Measurements from ENCODE around the gene TMOD2.

The TMOD2 gene

GRCh38 chr15:51718746-51719145 lies 32.7 kb upstream of the TMOD2 start:
- H3K4me1 ChIP-seq (ENCODE audit: insufficient read depth, poor library complexity, severe bottlenecking): no peaks in the 10 kb centered on the region
- ATAC-seq (ENCODE audit: low read depth) (no peak), DNase-seq (ENCODE audit: low spot score) (no peak)
- H3K4me3 ChIP-seq (ENCODE audit: severe bottlenecking): no peak overlapping the region
- no peak for TF ChIP-seq CTCF (IDR thresholded peaks at IDR 0.05; ENCODE audit: poor library complexity, severe bottlenecking)
- no peak overlapping the region for H3K27ac ChIP-seq (ENCODE audit: poor library complexity, severe bottlenecking)
- H3K27me3 ChIP-seq (ENCODE audit: insufficient read depth, poor library complexity, severe bottlenecking): no peaks in the 10 kb centered on the region
- H3K9me3 ChIP-seq (ENCODE audit: severe bottlenecking): no peaks in the 10 kb centered on the region
- H3K36me3 ChIP-seq (ENCODE audit: low read depth): peaks cover 12% of the 10 kb centered on the region; the same call in 1 of the 2 replicates

GRCh38 chr15:51720201-51720995 lies 31.0 kb upstream of the TMOD2 start:
- H3K27me3 ChIP-seq (ENCODE audit: insufficient read depth, poor library complexity, severe bottlenecking): no peaks in the 10 kb centered on the region
- no peak for ATAC-seq (ENCODE audit: low read depth)
- DNase-seq (ENCODE audit: low spot score): no peak
- H3K27ac ChIP-seq (ENCODE audit: poor library complexity, severe bottlenecking): no peak overlapping the region
- H3K4me1 ChIP-seq (ENCODE audit: insufficient read depth, poor library complexity, severe bottlenecking): no peaks in the 10 kb centered on the region
- H3K36me3 ChIP-seq (ENCODE audit: low read depth): peaks cover 12% of the 10 kb centered on the region; the same call in 1 of the 2 replicates
- TF ChIP-seq CTCF (IDR thresholded peaks at IDR 0.05; ENCODE audit: poor library complexity, severe bottlenecking): no peak
- no peaks in the 10 kb centered on the region for H3K9me3 ChIP-seq (ENCODE audit: severe bottlenecking)
- H3K4me3 ChIP-seq (ENCODE audit: severe bottlenecking): no peak overlapping the region

GRCh38 chr15:51721199-51721960 lies 30.0 kb upstream of the TMOD2 start:
- Histone ChIP-seq H3K36me3 (ENCODE audit: low read depth) (peaks cover 12% of the 10 kb centered on the region; the same call in 1 of the 2 replicates), H3K4me3 (ENCODE audit: severe bottlenecking) (no peak overlapping the region), H3K27ac (ENCODE audit: poor library complexity, severe bottlenecking) (no peak overlapping the region), H3K27me3 (ENCODE audit: insufficient read depth, poor library complexity, severe bottlenecking) (no peaks in the 10 kb centered on the region), H3K4me1 (ENCODE audit: insufficient read depth, poor library complexity, severe bottlenecking) (peaks cover 7% of the 10 kb centered on the region), H3K9me3 (ENCODE audit: severe bottlenecking) (no peaks in the 10 kb centered on the region)
- TF ChIP-seq CTCF (IDR thresholded peaks at IDR 0.05; ENCODE audit: poor library complexity, severe bottlenecking): no peak
- DNase-seq (ENCODE audit: low spot score) (no peak), ATAC-seq (ENCODE audit: low read depth) (no peak)

GRCh38 chr15:51724199-51724598 lies 27.2 kb upstream of the TMOD2 start:
- ATAC-seq (ENCODE audit: low read depth) (no peak), DNase-seq (ENCODE audit: low spot score) (no peak)
- Histone ChIP-seq H3K4me3 (ENCODE audit: severe bottlenecking) (no peak overlapping the region), H3K27ac (ENCODE audit: poor library complexity, severe bottlenecking) (no peak overlapping the region), H3K4me1 (ENCODE audit: insufficient read depth, poor library complexity, severe bottlenecking) (peaks cover 12% of the 10 kb centered on the region), H3K36me3 (ENCODE audit: low read depth) (peaks cover 12% of the 10 kb centered on the region; the same call in 1 of the 2 replicates), H3K27me3 (ENCODE audit: insufficient read depth, poor library complexity, severe bottlenecking) (no peaks in the 10 kb centered on the region), H3K9me3 (ENCODE audit: severe bottlenecking) (no peaks in the 10 kb centered on the region)
- TF ChIP-seq CTCF (IDR thresholded peaks at IDR 0.05; ENCODE audit: poor library complexity, severe bottlenecking): no peak
